AG08396 (cell line): ENCODE results near the gene EFHD1.

Experiments
- DNase-seq: peaks from one replicate; pipeline ENCODE4 v3.0.0; 2012; ENCODE audit warnings: low spot score, mixed read lengths

EFHD1 gene, protein sequence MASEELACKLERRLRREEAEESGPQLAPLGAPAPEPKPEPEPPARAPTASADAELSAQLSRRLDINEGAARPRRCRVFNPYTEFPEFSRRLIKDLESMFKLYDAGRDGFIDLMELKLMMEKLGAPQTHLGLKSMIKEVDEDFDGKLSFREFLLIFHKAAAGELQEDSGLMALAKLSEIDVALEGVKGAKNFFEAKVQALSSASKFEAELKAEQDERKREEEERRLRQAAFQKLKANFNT

DNA sequence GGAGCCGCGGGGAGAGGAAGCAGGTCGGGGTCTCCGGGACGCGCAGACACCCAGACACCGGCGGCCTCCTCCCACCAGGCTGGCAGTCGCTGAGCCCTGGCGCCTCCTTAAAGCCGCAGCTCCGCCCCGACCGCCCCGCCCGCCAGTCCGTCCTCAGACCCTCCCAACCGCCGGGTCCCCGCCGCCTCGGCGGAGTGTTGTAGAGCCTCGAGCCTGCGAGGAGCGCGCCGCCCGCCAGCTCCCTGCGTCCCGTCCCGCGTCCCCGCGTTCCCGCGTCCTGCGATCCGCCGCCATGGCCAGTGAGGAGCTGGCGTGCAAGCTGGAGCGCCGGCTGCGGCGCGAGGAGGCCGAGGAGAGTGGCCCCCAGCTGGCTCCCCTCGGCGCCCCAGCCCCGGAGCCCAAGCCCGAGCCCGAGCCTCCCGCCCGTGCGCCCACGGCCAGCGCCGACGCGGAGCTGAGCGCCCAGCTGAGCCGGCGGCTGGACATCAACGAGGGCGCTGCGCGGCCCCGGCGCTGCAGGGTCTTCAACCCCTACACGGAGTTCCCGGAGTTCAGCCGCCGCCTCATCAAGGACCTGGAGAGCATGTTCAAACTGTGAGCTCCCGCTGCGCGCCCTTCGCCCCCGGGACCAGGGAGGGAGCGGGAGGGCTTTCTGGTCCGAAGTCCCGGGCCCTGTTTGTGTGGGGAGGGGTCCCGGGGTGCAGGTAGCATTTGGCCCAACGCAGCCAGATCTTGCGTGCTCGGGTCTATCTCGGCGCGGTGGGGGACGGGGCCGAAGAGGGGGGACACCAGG is at the start of gene EFHD1:
TSS of gene EFHD1 (plus strand) at position 192 of the 793 bp plus-strand sequence. CDS start at position 293, 101 bp downstream.
- peak; percentile 67 for DNase-seq

DNA sequence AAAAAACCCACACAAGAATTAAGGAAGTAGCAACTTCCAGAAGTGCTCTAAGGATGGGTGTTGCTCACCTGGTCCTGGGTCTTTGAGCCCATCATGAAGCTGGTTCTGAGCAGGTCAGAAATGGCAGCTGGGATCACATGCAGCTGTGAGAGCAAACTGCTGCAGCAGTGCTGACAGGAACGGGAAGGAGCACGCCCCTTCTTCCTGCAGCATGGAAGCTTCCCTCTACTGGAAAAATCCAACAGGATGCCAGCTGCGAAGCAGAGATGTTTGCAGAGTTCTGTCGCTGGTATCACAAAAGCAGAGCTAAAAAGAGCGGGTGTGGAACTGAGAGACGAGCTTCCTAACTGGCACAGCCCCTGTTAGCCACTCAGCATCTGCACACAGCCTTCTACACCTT is 49.2 kb upstream of the EFHD1 start:
- DNase-seq, result no peak

DNA sequence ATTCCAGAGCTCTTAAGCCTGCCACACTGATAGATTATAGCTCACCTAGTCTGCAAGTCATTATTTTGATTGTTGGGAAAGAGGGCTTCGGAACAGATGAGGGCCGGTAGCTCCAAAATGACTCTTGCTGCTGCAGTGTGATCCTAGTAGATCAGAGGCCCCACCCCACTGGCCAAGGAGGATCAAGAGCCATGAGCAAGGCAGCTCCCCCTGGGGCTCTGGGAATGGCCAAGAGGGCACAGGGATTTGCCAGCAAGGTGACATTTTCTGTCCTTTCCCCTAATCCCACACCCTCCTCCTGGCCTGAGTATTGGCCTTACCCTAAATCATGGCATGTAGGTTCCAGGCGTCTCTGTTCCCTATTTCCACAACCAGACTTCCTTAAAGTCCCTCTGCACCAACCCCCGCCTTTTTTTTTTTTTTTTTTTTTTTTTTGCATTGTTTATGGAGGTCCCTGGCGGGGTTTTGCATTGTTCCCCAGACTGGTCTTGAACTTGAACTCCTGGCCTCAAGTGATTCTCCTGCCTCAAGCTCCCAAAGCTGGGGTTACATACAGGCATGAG is 46.4 kb upstream of the EFHD1 start:
- no peak for DNase-seq

DNA sequence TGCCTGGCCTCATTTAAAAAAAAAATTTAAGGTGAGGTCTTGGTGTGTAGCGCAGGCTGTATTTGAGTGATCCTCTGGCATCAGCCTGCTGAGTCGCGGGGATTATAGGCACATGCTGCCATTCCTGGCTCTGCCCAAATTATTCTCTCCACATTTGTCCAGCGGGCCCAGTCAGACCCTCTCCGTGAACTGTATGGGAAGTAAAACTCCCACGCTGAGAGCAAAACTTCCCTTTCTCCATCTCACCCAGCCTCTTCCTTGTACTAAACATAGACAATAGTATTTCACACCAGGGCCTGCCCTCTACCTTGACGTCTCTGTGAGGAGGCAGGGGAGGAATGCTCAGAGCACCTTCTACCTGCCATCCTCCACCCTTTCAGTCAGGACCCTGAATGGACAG is 45.9 kb upstream of the EFHD1 start:
- DNase-seq, result no peak

DNA sequence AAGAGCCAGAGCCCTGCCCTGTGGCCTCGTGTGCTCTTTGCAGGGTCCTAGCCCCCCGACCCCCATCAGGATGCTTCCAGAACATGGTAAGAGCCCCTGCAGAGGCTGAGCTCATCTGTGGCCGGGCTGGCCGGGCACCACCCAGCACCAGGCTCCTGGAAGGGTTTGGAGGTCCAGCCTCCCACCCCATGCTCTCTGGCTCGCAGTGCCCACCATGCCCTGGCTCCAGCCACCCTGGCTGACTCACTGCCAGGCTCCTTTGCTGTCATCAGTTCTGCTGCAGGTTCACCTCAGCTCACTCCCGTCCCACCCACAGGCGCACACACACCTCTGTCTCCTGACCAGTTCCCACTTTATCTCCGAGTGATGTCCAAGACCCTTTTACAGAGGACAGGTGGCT is 45.4 kb upstream of the EFHD1 start:
- no peak for DNase-seq

DNA sequence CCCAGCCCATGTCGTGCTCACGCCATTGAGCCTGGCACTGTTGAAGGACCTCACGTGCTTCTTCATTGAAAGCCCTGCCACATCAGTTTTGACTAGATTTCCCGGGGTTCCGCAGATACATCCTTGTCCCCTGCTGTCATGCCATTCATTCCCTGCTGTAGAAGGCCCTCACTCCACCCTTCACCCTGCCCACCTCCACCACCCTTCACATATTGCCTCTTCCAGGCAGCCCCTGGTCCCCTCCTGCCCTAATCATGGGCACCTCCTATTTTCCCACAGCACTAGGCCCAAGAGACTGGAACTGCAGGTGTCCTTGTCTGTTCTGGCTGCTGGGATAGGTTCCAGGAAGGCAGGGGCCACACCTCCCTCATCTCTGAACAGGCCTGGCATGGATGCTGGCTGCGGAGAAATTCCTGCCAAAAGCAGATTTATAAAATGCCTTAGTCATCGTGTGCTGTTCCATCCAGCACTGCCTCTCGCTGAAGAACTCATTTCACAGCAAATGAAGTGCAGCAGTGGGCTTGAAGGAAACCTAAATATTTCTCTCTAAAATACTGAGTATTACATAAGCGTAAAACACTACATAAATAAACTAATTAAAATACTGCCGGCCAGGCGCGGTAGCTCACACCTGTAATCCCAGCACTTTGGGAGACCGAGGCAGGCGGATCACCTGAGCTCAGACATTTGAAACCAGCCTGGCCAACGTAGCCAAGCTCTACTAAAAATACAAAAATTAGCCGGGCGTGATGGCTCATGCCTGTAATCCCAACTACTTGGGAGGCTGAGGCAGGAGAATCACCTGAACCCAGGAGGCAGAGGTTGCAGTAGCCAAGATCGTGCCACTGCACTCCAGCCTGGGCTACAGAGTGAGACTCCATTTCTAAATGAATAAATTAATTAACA is 44.5 kb upstream of the EFHD1 start:
- peak; percentile 83 for DNase-seq

DNA sequence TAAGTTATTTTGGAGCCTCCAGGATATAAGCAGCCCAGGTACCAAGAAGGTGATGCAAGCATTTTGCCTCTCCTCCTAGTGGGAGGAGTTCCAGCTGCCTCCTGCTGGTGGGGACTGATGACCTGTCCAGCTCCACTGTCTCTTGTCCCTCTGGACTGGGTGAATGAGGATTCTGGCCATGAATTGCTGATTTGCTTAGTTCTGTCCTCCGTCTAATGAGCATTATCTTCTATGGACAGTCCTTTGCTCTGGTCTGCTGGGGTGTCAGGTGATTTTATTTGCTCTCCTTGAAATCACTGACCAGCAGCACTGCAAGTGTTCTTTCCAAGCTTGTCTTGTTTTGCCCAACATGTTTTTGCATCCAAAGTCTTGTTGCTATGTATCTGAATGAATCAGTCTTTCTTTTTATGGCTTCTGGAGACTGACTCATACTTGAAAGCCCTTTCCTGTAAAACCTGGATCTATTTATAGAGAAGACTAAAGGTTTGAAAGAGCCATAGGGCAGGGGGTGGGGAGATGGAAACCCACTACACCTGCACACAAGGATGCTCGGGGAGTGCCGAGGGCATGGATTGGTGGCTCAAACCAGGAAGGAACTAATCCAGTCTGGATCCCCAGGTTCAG is 40.5 kb upstream of the EFHD1 start:
- peak; percentile 54 for DNase-seq

DNA sequence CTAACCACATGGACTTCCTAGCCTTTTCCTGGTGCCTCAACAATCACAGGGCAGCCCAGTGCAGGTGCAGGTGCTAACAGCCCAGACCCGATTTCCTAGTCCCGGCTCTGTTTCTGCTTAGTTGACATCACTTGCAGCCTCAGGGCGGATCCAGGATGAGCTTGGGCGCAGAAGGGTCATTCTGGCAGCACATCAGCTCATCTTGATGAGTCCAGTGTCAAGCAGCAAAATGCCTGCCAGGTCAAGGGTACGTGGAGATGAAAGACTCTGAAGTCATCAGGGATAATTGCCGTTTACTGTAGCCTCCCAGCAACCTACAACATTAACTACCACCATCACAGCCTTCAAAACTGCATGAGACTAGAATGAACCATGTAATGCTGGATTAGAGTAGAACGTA is 39.4 kb upstream of the EFHD1 start:
- no peak for DNase-seq

DNA sequence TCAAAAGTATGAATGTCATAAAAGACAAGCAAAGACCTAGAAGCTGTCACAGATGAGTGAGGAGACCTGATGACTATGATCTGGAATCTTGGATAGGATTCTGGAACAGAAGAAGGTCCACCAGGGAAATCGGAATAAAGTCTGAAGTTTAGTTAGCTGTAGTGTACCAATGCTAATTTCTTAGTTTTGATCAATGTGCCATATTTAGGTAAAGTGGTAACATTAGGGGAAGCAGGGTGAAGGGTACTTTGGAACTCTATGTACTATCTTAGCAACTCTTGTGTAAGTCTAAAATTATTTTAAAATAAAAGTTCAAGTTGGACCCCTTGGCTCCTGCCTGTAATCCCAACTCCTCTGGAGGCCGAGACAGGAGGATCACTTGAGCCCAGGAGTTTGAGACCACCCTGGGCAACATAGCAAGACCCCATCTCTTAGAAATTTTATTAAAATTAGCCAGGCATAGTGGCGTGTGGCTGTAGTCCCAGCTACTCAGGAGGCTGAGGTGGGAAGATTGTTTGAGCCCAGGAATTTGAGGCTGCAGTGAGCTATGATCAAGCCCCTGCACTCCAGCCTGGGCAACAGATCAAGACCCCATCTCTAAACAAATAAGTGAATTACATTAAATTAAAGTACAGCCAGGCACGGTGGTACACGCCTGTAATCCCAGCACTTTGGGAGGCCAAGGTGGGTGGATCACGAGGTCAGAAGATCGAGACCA is 35.9 kb upstream of the EFHD1 start:
- no peak for DNase-seq

DNA sequence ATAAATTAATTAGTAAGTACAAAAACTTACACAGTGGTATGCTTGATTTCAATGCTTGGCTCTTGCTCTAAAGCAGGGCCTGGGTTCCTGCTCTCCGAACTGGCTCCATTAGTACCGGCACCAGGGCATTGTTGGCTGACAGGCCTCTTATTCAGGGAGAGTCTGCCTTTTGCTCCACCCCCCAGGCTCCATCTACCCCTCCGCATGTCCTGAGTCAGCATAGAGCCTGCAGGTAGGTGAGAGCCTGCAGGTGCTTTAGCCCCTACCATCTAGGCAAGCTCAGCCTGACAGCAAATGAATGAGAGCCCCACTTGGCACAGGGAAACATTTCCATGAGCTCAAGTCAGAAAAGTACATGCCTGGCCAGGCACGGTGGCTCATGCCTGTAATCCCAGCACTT is 35.1 kb upstream of the EFHD1 start:
- DNase-seq, result no peak

DNA sequence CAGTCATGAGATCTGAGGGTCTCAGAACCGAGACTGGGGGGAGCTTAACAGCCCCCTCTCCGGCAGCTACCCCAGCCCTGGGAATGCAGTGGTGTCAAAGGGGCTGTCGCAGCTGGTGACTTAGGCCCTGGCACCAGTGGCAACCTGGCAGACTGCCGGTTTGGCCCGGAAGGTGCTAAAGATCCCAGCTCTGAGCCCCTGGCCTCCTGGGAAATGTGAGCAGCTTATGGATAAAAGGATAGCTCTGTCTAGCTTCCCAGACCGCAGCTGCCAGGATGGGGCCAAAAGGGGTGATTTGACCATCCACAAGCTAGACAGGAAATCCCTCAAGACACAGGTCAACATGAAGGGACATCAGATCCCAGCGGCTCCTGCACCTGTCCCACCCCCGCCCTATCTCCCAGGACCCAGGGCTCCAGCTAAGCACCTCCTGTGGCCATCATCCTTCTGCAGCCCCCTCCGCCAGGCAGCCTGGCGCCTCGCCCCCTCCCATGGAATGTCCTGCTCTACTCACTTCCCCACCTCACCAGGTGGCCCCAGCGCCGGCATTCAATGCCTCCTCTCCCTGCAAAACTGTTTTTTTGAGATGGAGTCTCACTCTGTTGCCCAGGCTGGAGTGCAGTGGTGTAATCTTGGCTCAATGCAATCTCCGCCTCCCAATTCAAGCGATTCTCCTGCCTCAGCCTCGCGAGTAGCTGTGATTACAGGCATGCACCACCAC is 33.2 kb upstream of the EFHD1 start:
- no peak for DNase-seq

DNA sequence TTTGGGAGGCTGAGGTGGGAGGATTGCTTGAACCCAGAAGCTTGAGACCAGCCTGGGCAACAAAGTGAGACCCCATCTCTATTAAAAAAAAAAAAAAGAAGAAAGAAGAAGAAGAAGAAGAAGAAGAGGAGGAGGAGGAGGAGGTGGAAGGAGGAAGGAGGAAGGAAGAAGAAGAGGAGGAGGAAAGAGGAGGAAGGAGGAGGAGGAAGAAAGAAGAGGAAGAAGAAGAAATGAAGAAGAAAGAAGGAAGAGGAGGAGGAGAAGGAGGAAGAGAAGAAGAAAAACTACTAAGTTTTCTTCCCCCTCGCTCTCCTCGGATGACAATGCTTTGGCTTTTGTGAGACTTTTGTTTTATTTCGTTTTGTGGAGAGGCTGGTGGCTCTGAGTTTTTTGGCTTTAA is 30.1 kb upstream of the EFHD1 start:
- no peak for DNase-seq

DNA sequence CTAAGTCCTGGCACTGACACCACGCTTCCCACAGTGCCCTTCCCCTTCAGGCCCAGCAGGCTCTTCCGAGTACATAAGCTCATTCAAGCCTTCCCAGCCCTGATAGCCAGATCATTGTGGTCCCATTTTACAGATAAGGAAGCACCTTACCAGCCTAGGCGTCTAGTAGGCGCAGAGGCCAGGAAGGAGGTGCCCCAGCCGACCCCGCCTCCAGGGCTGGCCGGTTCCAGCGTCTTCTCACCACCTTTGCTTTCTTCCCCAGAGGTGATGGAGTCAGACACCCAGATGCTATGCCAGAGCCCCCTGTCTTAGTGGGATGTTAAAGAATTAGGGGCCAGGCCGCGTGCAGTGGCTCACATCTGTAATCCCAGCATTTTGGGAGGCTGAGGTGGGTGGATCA is 28.9 kb upstream of the EFHD1 start:
- DNase-seq, result no peak

DNA sequence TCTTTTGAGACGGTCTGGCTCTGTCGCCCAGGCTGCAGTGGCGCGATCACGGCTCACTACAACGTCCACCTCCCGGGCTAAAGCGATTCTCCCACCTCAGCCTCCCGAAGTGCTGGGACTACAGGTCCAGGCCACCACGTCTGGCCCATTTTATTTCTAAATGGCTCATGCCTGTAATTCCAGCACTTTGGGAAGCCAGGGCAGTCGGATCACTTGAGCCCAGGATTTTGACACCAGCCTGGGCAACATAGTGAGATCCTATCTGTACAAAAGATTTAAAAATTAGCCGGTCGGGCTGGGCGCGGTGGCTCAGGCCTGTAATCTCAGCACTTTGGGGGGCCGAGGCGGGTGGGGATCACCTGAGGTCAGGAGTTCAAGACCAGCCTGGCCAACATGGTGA is 26.4 kb upstream of the EFHD1 start:
- DNase-seq, result no peak

DNA sequence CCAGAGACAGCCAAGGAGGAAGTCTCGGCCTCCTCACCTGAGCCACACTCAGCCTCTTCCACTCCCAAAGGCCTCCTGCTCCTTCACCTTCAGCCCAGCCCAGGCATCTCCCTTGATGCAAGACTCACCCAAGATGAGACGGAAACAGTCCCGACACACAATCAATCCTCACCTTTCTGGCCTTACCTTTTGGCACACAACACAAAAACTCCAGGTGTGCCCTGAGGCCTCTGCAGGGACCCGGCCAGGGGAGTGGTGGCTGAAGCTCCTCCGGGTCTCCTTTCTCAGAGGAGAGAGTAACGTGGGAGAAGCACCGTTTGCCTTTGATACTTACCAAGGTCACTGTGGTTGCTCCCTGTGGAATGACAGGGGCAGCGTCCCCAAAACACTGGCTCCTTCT is 23.8 kb upstream of the EFHD1 start:
- no peak for DNase-seq

DNA sequence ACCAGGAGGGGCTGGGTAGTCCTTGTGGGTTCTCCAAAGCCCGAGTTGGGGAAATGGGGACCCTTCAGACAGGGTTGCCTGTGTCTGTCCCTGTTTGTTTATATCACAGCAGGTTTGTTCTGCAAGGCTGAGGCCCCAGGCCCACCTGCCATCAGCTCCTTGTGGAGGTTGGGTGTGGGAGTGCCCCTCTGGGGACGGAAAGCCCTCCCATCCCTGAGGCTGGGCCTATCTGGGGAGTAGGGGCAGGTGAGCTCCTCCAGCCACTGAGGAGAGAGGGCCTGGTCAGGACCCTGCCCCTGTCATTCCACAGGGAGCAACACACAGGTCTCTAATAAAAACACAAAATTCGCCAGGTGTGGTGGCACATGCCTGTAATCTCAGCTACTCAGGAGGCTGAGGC is 23.3 kb upstream of the EFHD1 start:
- no peak for DNase-seq

DNA sequence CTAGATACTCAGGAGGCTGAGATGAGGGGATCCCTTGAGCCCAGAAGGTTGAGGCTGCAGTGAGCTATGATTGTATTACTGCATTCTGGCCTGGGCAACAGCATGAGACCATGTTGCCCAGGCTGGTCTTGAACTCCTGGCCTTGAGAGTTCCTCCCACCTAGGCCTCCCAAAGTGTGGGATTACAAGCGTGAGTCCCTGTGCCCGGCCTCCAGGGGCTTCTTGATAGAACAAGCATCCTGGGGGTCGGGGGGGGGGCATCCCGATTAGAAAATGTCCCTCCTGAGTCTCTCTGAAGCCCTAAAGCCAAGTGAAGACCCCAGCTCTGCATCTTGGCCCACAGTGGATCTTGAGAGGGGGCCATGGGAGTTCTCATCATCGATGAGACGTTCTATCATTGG is 22.3 kb upstream of the EFHD1 start:
- DNase-seq, result no peak

DNA sequence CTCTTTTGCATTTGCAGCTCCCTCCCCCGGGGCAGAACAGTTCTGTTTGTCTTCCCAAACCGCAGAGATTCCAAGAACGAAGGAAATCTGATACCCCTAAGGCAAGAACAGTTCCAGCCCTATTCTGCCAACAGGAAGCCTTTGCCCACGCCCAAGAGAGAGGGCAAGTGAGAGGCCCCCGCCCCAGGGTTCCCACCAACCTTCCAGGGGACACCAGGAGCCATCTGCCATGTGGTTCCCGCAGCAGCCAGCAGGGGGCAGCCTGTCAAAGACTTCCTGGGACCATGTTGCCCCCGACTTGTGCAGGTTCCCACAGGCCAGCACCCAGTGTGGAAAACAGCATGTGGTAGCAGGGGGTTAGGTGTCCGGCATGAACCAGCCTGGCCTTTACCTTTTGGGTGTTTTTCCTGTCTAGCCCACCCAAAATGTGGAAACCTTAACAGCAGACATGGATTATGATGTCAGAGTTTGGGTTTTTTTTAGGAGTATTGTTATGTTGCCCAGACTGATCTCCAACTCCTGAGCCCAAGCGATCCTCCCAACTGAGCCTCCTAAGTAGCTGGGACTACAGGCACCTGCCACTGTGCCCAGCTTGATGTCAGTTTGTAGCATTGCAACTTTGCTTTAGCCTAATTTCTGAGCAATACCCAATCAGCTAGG is 21.7 kb upstream of the EFHD1 start:
- peak; percentile 54 for DNase-seq

DNA sequence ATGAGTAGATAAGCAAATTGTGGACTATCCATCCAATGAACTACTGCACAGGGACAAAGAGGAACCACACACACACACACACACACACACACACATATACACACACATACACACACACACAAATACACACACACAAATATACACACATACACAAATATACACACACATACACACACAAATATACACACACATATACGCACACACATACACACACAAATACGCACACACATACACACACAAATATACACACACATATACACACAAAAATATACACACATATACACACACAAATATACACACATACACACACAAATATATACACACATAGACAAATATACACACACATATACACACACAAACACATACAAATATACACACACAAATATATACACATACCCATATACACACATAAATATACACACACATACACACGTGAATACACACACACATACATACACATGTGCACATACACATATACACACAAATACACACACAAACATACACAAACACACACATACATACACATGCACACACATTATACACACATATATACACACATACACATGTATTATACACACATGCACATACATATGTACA is 19.8 kb upstream of the EFHD1 start:
- no peak for DNase-seq

DNA sequence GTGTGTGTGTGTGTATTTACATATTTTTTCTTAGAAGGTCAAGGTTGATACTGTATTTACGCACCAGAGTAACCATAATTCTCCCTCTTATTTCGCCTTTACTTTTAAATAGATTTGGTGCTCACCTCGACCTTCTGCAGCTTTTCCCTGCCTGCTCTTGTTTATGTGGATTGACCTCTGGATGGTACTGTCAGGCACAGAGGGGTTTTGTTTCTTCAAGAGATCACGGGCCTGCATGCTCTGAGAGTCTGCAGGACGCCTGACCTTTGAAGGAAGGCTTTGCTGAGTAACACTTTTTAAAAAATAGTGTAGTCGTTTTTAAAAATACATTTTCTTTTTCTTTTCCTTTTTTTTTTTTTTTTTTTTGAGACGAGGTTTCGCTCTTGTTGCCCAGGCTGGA is 18.1 kb upstream of the EFHD1 start:
- no peak for DNase-seq
